Measurements from ENCODE around the gene ADH4.
"Not testable (repeated sequence)": the region's sequence is repeated elsewhere in the genome, so short reads cannot be mapped to it uniquely, and the experiment has no call there.

The ADH4 gene

GRCh38 chr4:99102634-99103033, 41.5 kb downstream of the ADH4 start:
- in situ Hi-C loops (cut with MboI; ENCODE audit: low pct_unique_long_range_greater_than_20kb, low sequenced_read_pairs, unreplicated experiment), result loop anchor here (25.0 kb wide), 1 partner anchor 310 kb away; no protein-coding TSS in a partner anchor
- no peak for TF ChIP-seq CTCF (IDR thresholded peaks at IDR 0.05; ENCODE audit: extremely low read depth, insufficient read depth, missing control alignments)
- DNase-seq (ENCODE audit: low spot score), result no peak

GRCh38 chr4:99100876-99101275, 43.2 kb downstream of the ADH4 start:
- no peak for DNase-seq (ENCODE audit: low spot score)
- no peak for TF ChIP-seq CTCF (IDR thresholded peaks at IDR 0.05; ENCODE audit: extremely low read depth, insufficient read depth, missing control alignments)
- in situ Hi-C loops (cut with MboI; ENCODE audit: low pct_unique_long_range_greater_than_20kb, low sequenced_read_pairs, unreplicated experiment), result loop anchor here (25.0 kb wide), 1 partner anchor 311 kb away; no protein-coding TSS in a partner anchor

- DNase-seq (ENCODE audit: low spot score), result not testable (repeated sequence)
- in situ Hi-C loops (cut with MboI; ENCODE audit: low pct_unique_long_range_greater_than_20kb, low sequenced_read_pairs, unreplicated experiment), result loop anchor here (25.0 kb wide), 2 partner anchors 312 to 638 kb away; no protein-coding TSS in a partner anchor
These were observed 44.3 kb downstream of the ADH4 start for GRCh38 chr4:99099814-99100213.

GRCh38 chr4:99099311-99099710, 44.8 kb downstream of the ADH4 start:
- in situ Hi-C loops (cut with MboI; ENCODE audit: low pct_unique_long_range_greater_than_20kb, low sequenced_read_pairs, unreplicated experiment), result loop anchor here (25.0 kb wide), 1 partner anchor 637 kb away; no protein-coding TSS in a partner anchor
- TF ChIP-seq CTCF (IDR thresholded peaks at IDR 0.05; ENCODE audit: extremely low read depth, insufficient read depth, missing control alignments), result no peak
- DNase-seq (ENCODE audit: low spot score), result no peak

GRCh38 chr4:99091841-99092240, 52.3 kb downstream of the ADH4 start:
- DNase-seq (ENCODE audit: low spot score), result not testable (repeated sequence)
- in situ Hi-C loops (cut with MboI; ENCODE audit: low pct_unique_long_range_greater_than_20kb, low sequenced_read_pairs, unreplicated experiment), result loop anchor here (25.0 kb wide), 1 partner anchor 630 kb away; no protein-coding TSS in a partner anchor

DNA sequence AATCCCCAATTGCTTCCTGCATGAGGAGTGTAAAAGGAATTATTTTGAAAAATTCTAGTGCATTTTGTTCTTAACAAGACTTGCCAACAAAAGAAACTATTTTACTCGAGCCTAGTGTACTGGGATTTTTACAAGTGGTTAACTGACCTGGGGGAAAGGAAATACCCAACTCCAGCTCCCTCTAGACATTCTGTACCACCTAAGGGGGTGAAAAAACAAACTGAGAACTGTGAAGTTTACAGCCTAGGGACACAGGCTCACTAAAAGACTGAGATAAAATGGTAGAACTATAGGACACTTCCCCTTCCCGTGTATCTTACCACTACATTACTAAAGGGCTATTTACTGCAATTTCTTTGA, 52.9 kb downstream of the ADH4 start:
- in situ Hi-C loops (cut with MboI; ENCODE audit: low pct_unique_long_range_greater_than_20kb, low sequenced_read_pairs, unreplicated experiment), result loop anchor here (25.0 kb wide), 1 partner anchor 629 kb away; no protein-coding TSS in a partner anchor
- TF ChIP-seq CTCF (IDR thresholded peaks at IDR 0.05; ENCODE audit: extremely low read depth, insufficient read depth, missing control alignments), result no peak
- no peak for DNase-seq (ENCODE audit: low spot score)

DNA sequence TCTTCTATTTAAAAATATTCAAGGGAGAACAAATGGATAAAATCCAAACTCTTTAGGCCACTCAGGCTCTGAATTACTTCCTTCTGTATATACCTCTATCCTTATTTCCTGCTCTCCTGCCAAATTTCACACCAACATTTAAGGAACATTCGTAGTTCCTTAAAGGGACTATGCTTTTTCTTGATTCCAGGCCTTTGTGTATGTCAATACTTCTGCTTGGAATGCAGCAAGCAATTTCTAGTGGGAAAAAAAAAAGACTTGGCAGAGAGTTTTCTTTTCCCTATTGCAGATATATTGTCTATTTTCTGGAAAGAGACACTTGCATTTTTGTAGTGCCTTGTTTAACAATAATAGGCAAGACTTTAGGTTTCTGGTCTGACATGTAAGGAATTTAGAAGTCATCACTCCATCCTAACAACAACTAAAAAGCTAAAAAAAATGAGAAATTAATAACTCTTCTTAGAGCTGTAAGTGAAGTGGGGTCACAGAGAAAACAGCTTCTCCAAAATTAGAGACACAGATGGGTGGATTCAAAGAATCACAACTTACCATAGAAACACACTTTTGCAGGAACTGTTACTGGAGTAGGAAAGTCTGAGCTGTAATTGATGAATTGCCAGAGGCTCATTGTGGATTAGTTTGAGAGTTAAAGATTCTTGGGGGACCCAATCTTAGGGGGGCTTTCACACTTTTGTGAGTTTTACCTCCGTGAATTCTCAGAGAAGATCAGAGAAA, 53.4 kb downstream of the ADH4 start:
- in situ Hi-C loops (cut with MboI; ENCODE audit: low pct_unique_long_range_greater_than_20kb, low sequenced_read_pairs, unreplicated experiment), result loop anchor here (25.0 kb wide), 1 partner anchor 628 kb away; no protein-coding TSS in a partner anchor
- no peak for TF ChIP-seq CTCF (IDR thresholded peaks at IDR 0.05; ENCODE audit: extremely low read depth, insufficient read depth, missing control alignments)
- no peak for DNase-seq (ENCODE audit: low spot score)
